CD4-positive, alpha-beta T cell treated with Interleukin-4 for 4 hours (primary cell): ENCODE results near the gene CHMP5.

Experiments used
- DNase-seq: peaks from one replicate; pipeline ENCODE4 v3.0.0-alpha.2; 2020

CHMP5 gene

DNA sequence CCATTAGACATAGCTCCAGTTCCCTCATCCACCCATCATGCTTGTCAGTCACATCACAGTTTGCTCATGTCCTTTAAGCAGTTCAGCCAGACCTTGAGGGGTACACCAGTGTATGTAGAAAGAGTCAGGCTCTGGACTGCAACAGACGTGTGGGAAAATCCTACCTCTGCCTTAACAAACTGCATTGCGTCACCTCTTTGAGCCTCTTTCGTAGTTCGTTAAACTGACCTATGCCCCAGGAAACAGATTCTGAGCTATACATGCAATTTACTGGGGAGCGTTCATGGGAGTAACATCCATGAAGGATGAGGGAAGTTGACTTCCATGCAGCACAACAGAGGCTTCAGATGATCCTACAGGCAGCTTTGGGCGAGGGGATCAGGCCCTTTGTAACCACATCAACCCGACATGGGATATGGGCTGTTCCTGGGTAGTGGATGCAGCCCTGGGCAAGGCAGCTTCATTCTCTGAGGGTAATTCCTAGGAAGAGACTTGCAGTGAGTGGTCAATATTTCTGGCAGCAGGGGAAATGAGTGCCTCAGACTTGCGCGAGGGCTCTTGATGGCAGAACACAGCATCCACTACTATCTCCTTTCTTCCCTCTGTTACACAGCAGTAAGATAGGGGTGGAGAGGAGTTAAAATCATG lies 20.6 kb upstream of the CHMP5 start:
- no peak for DNase-seq

DNA sequence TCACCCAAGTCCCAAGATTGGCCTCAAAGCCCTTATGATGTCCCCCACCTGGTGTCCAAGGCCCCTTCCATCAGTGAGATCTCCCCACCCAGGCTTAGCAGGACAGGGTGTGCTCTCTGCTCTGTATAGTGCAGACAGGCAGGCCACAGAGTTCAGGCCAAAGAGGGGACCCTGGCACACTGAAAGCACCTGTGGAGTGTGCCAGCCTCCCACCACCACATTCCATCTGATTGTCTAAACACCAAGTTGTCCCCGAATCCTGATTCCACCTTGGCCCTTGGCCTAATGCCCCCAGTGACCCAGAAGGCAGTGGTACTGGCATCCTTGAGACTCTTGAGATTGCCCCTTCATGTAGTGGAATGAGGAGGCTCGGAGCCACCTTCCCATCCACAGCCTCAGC lies 19.5 kb upstream of the CHMP5 start:
- DNase-seq = no peak

DNA sequence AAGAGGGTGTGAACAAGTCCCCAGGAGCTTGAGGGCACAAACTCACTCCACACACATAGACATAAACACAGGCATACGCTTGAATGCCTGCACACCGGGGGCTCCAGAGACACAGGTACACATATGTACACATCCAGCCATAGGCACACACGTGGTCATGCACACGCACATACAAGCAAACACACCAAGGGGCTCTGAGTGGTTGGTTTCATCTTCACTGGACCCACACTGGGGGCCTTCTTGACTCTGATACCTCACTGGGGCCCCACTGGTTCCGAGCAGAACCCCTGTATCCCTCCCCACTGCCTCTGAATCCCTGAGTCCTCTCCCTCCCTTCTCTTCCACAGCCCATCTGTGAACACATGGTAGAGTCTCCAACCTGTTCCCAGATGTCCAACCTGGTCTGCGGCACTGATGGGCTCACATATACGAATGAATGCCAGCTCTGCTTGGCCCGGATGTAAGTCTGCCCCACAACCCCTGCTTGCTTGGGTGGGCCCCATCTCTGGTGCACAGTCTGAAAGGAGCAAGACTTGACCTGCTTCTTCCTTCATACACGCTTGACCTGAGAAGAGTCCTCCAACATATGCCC lies 18.5 kb upstream of the CHMP5 start:
- no peak for DNase-seq

DNA sequence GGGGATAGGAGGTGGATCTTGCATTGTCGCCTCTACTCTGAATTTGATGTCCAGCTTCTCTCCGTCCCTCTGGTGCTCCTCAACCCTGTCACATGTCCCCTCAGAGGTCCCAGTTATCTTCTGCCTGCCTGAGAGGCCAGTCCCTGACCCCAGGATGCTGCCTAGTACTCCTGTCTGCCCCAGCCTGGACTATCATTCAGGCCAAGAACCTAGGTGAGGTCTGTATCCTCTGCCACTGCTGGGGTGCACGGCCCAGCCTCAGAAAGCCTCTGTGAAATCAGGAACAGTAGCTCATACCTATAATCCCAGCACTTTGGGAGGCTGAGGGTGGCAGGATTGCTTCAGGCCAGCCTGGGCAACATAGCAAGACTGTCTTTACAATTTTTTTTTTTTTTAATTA lies 16.2 kb upstream of the CHMP5 start:
- DNase-seq = no peak

DNA sequence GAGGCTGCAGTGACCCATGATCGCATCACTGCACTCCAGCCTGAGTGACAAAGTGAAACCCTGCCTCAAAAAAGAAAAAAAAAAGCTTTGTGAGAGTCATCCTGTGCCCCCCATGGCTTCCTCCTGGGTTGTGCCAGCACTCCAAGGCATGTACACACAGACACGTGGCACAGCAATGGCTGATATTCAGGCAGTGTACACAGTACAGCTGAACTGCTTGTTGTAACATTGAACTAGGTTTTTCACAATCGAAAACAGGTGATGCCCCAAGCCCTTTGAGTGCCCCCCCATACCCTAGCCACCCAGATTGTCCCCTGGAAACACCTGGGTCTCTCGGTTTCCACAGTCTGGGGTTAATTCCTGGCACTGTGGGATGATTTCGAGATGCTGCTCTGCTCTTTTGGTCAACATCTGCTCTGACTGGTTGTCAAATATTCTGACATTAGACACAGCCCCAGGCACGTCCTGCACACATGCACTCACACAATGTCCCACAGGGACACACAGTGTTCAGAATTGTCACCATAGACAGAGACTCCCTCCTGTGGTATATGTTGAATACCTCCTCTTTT lies 15.7 kb upstream of the CHMP5 start:
- DNase-seq = no peak

DNA sequence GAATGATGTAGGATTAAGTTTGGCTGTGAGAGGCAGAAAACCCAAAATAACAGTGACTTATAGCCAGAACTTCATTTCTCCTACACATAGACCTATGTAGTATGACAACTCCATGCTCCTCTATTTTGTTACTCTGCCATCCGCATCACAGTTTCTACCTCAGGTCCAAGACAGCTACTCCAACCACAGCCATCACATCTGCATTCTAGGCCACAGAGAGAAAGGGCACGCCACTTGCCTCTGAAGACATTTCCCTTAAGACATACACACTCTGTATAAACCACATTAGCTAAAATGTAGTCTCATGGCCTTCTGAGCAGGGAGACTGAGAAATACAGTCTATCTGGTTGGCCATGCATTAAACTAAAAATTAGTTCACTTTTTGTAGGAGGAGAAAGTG lies 14.9 kb upstream of the CHMP5 start:
- DNase-seq = no peak

DNA sequence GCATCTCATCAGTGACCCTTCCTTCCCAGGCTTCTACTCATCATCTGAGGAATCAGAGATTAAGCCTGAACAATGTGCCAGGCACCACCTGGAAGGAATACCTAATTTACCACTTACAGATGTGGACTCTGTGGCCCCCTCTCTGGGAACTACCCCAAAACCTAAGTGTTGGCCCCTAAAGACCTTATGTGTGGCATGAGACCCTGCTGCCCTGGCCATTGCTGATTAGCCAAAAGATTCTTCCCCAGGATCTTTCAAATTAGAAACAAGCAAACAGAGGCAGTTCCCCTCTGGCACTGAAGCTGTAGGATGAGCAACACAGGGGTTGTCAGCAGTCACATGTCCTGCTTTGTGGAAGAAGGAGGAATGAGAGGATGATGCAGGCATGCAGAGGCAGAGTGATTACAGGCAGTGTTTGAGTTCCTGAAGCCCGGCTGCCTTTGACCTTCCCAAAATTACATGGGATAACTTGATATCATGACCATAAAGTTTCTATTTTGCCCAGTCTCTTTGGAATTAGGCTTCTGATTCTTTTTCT lies 14.3 kb upstream of the CHMP5 start:
- DNase-seq = no peak

DNA sequence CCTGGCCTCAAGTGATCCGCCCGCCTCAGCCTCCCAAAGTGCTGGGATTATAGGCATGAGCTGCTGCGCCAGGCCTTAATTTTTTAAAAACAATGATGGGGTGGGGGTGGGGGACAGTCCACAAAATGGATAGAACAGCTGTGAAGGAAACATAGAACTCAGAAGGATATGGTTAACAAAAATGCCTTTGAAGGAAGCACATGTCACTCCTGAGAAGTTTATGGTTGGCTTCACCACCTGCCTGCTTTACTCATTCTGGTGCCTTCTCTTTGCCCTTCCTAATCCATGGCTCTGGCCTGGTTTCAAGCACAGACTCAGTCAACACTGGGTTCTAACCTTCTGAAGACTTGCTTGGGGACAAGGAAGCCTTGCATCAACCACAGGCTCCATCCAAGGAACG lies 10.6 kb upstream of the CHMP5 start:
- DNase-seq = no peak

DNA sequence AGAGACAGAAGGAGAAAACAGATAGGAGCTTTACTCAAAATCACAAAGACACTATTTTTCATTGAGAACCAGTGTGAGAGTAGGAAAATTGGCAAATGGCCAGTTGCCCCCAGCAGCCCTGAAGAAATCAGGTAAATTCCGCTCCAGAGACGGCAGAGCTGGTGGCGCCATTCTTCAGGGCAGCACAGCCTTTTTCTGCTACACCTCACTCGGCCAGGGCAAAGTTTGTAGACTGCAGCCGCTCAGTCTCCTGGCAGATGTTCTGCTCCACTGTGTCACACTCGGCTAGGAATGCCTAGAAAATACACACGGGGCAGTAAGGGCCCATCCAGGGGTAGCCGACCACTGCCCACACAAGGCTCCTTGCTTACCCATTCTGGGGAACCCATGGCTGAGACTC lies 9.8 kb upstream of the CHMP5 start:
- DNase-seq = no peak

DNA sequence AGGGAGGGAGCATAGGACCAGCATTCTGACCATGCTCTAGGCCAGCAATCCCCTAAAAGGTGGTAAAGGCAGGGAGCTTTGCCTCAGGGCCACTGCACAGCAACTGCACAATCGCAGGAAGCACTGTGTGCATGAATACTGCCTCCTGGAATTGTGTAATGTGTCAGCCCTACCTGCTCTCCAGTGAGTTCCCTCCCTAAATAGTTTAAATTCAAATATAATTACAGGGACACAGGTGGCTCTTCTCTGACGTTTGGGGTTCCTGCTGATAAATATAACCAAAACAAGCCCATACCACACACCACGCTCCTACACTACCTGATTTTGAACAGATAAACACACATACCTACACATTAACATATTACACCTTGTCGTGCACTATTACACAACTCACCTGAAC lies 9.4 kb upstream of the CHMP5 start:
- DNase-seq = no peak

DNA sequence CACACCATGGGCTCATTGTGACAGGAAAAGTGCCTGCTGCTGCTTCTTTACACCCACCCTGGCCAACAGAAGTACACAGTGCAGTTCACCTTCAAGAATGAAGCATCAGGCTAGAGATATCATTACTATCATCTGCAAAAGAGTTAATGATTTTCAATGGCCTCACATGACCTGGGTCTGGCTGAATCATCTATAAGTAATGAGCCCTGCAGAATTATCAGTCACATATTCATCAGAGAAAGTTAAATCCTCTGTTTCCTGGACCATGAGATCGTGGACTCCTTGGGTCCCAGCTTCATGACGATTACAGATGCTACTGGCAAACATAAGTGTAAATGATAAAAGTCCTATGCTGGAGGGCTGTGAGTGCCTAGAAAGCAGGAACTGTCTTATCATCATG lies 8.6 kb upstream of the CHMP5 start:
- no peak for DNase-seq

DNA sequence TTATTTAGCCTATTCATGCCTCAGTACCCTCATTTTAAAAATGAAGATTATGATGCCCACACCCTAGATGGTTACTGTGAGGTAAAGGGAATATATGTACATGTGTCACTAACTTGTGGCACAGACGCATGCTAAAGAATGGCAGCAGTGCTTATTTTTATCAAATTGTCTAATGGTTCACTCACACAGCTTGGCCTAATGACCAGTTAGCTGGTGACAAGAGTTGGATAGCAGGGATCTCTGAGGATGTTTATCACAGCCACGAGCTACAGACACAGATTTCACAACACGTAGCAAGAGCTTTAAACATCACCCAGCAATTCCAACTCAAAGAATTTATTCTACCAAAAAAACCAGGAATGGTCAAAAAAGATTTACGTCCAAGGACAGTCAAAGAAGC lies 7.6 kb upstream of the CHMP5 start:
- no peak for DNase-seq

DNA sequence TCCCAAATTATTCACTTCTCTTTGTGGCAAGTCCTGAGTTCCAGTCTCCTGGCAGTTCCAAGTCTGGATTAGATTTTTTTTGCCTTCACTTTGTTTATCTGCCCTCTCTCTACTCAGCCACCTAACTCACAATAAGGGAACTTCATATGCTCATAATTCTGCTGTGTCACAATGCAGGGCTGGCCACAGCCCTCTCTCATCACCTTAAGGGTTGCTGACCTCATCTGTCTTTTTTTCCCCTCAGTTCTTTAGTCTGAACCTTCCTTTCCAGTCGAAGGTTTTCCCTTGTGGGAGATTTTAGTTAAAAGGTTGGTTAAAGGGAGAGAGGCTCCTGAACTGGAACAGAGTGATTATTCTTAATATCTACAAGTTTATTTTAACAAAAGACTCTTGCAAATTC lies 4.5 kb upstream of the CHMP5 start:
- DNase-seq = no peak

DNA sequence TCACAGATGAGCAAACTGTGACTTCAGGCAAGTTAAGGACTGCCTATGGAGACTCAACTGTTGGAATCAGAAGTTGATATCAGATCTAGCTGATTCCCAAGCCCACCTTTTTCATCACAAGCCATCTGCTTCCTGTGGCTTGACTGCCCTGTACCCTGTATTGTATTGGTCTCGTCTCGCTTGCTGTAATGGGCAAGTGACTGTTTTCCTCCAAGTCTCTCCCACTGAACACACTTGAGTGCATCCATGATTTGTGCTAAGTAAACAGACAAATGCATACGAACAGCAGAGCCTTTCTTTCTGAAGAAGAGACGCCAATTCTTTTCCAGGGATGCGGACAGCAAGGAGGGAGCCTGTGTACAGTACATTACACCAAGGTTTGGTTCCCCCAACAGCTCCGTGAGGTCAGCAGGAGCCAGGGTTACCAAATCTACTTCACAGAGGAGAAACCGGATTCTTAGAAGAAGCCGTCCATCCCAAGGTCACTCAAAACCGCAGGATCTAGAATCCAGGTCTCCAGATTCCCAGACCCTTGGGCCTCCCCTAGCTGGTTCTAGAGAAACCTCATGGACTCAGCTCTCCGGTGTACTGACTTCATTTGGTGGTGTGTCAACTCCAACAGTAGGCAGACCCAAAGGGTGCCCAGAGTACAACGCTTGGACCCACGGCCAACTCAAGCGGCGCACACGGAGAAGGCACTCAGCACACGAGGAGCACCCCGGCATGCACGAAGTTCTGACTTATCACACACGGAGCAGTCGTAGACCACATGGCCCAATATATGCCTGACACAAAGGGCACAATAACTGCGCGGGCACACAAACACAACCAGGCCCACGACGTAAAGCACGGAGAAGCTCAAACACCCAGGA lies 1.5 kb upstream of the CHMP5 start:
- peak; percentile 15 for DNase-seq

DNA sequence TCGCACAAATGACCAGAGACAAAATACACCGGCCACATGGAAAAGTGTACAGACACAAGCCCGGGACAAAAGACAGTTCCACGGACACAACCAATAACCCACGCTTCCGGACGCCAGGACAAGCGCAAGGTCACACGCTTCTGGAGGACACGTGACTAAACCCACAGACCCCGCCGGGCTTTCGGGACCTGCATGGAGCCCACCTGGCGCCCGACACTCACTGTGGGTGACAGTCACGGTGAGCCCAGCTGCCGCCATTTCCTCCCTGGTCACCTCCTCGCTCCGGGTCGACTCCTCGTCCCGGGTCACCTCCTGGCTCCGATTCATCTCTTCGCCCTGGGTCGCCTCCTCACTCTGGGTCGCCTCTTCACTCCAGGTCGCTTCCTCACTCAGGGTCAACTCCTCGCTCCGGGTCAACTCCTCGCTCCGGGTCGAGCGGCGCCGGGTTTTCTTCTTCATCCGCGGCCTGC lies 811 bp upstream of the CHMP5 start:
- peak; percentile 24 for DNase-seq

DNA sequence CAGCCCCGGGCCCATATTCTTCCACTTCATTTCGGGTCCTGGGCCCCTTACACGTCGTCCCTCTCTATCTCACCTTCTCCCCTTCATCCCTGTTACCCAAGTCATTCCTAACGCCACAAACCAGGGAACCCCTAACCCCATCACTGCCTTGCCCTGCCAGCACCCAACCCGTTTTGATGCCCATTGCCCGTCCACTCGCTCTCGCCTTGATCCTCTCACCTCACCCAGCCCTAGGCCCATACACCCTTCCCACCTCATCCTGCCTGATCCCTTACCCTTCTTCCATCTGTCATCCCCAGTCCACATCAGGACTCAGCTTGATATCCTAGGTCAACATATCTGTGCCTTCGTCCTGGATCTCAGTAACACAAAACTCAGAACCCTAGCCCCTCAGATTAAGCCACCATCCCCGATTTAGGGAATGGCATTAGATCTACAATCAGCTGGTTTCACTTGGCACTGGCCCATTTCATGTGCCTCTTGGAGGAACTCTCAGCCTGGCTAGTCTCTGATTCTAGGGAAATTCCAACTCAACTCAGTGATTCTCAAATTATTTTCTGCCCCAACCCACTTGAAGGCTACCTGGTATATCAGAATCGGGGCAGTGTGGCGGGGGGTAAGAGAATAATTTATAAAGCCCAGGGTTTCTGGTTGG lies 489 bp downstream of the CHMP5 start:
- DNase-seq = no peak

DNA sequence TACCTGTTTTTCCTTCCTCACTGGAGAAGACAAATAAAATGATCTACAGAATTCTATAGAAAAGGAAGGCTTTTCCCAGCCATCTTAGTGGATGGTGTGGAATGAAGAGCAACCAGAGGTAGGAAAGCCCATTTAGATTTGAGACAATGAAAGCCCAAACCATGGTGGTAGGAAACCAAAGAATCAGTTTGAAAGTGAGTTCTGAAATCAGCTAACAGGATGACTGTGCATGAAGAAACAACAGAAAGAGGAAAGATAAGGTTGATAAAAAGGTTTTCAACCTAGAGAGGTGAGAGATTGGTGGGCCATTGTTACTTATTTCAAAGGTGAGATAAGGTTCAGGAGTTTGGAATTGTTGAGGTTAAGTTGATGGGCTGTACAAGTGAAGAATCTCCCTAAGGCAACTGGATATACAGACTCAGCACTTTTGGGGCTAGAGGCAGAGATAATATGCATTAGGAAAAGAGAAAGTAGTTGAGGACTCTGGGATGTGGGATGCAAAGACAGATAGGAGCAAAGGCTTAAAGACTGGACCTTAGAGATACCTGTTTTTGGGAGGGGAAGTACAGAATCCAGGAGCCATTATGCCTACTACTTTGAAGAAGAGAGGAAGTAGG lies 2.4 kb downstream of the CHMP5 start:
- DNase-seq = no peak

DNA sequence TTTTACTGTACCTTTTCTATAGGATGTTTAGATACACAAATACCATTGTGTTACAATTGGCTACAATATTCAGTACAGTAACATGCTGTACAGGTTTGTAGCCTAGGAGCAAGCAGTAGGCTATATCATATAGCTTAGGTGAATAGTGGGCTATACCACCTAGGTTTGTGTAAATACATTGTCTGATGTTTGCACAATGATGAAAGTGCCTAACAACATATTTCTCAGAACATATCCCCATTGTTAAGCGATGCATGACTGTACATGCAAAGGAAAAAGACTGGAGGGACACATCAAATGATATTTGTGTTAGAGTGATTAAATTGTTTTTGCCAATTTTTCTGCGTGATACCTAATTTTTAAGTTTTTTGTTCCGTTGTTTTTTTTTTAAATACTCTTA lies 5.3 kb downstream of the CHMP5 start:
- DNase-seq = no peak

DNA sequence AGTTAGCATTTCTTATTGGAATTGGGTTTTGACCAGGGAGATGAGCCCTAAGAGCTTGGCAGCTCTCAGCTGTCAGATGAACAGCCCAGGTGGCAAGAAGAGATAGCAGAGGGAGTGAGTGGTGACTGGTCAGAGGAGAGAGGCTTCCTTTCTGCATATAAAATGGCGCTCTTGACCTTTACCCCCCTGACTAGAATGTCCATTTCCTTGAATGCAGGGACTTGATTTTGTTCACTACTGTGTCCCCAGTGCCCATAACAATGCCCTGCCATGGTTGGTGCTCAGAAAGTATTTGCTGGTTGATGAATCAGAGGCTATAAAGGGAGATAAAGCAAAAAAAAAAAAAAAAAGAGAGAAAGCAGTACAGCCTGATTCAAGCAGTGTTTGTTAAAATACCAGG lies 7.2 kb downstream of the CHMP5 start:
- DNase-seq = no peak

DNA sequence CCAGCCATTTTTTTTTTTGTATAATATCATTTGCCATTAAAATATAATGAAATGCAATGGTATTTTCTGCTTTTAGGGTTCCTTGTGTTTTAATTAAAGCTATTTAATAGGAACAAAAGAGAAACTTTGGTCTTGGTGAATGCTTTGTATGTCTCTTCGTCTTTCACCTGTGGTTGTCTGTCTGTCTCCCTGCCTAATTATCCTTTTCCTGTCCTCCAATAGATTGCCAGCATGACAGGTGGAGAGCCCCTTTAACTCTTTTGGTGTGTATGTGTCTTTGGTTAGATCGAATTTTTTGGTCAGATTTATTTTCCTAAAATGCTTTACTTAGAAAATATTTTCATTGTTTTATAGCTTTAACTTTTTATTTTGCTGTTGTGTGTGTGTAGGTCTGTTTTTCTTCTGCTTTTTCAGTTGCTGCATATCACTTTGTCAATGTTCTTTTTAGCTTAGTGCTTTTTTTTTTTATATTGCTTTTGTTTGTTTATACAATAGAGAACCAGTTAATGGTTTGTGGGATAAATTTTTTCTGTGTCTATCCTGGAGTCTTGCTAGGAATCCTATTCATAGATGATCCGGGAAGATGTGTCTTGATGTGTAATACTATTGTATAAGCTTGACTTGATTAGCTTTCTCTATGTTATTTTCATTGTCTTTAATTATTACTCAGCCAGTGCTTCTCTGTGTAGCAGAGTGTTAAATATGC lies 8.6 kb downstream of the CHMP5 start:
- DNase-seq = no peak

DNA sequence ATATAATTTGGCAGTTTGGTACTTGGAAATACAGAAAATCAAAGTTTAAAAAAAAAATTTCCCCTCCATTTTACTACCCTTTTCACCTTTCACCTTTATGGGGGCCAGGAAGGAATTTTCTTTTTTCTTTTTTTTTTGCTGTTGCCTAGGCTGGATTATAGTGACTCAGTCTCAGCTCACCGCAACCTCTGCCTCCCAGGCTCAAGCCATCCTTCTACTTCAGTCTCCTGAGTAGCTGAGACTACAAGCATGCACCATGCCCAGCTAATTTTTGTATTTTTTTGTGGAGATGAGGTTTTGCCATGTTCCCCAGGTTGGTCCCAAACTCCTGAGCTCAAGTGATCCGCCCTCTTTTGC lies 9.1 kb downstream of the CHMP5 start:
- no peak for DNase-seq

DNA sequence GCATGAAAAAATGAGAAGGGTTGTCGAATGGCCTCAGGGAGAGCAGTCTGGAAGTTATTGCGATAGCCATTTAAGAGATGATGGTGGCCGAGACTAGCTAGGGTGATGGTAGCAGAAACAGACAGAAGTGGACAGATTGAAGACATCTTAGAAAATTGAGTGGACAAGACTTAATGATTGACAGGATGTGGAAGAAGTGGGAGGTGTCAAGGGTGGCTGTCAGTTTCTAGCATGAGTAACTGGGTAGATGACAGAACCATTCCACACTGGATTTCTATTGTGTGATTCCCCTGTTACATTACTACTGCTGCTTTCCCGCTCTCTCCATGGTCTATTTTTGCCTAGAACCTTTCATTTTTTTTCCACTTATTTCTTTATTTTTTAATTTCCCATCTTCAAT lies 12.6 kb downstream of the CHMP5 start:
- no peak for DNase-seq
